Neural cell (in vitro differentiated cells): ENCODE data around the gene DLG5. TPM values are rescaled to one million over a fixed set of nuclear protein-coding genes. Genes with fewer than 3 reads are reported as not detected.

Experiments used
- H2AFZ ChIP-seq: fragments of 200-600, 300-800 bp; sonication (generic), shearing (Covaris generic); 2 replicates; pipeline ENCODE4 v1.6.0; 2014; ENCODE audit warnings: low read depth, mild to moderate bottlenecking, antibody characterized with exemption, low read length, moderate library complexity
- H3F3A ChIP-seq: fragments of 200-600 bp; shearing (Covaris generic); 2 replicates; pipeline ENCODE4 v1.6.1; 2016; ENCODE audit warnings: mild to moderate bottlenecking, moderate library complexity, mixed read lengths, antibody characterized with exemption, low read length; ENCODE audit not compliant: insufficient read depth, poor library complexity, severe bottlenecking
- H3K27ac ChIP-seq: fragments of 200-600, 300-800 bp; sonication (generic), shearing (Covaris generic); 2 replicates; pipeline ENCODE4 v1.5.1; 2014; ENCODE audit warnings: mild to moderate bottlenecking, low read length, moderate library complexity
- H3K27me3 ChIP-seq: fragments of 300-800, 200-600 bp; sonication (generic), shearing (Covaris generic); 2 replicates; pipeline ENCODE4 v1.6.0; 2014; ENCODE audit warnings: mild to moderate bottlenecking, low read depth, low read length, moderate library complexity; ENCODE audit not compliant: insufficient read depth
- H3K36me3 ChIP-seq: fragments of 300-800, 200-600 bp; sonication (generic), shearing (Covaris generic); 2 replicates; pipeline ENCODE4 v1.5.1; 2014; ENCODE audit warnings: mild to moderate bottlenecking, antibody characterized with exemption, low read length, moderate library complexity; ENCODE audit not compliant: insufficient read depth
- H3K4me2 ChIP-seq: fragments of 300-800, 200-600 bp; sonication (generic), shearing (Covaris generic); 2 replicates; pipeline ENCODE4 v1.6.0; 2014; ENCODE audit warnings: mild to moderate bottlenecking, low read length
- H3K4me3 ChIP-seq: fragments of 300-800, 200-600 bp; sonication (generic), shearing (Covaris generic); 2 replicates; pipeline ENCODE4 v1.5.1; 2014; ENCODE audit warnings: mild to moderate bottlenecking, low read length, moderate library complexity
- H3K79me2 ChIP-seq: fragments of 200-600 bp; shearing (Covaris generic); replicated peaks from 2 replicates; pipeline ENCODE4 v1.6.0; 2014; ENCODE audit warnings: mild to moderate bottlenecking, low read length, moderate library complexity; ENCODE audit not compliant: insufficient read depth
- H3K9ac ChIP-seq: fragments of 300-800, 200-600 bp; sonication (generic), shearing (Covaris generic); 2 replicates; pipeline ENCODE4 v1.6.1; 2016; ENCODE audit warnings: mild to moderate bottlenecking, low read length, mixed read lengths
- H3K9me2 ChIP-seq: fragments of 200-600 bp; shearing (Covaris generic); 2 replicates; pipeline ENCODE4 v1.6.1; 2016; ENCODE audit warnings: mild to moderate bottlenecking, low read length, mixed read lengths; ENCODE audit not compliant: insufficient read depth
- H3K9me3 ChIP-seq: fragments of 200-600, 300-800 bp; sonication (generic), shearing (Covaris generic); 2 replicates; pipeline ENCODE4 v1.6.1; 2016; ENCODE audit warnings: mild to moderate bottlenecking, mixed run types, low read length, moderate library complexity, mixed read lengths
- H4K20me1 ChIP-seq: fragments of 200-600 bp; shearing (Covaris generic); 2 replicates; pipeline ENCODE4 v1.6.1; 2016; ENCODE audit warnings: mild to moderate bottlenecking, mixed run types; ENCODE audit not compliant: insufficient read depth
- CTCF ChIP-seq: fragments of 450-650 bp; IDR thresholded peaks from 2 replicates; pipeline ENCODE4 v1.5.1; 2014; ENCODE audit warnings: antibody characterized with exemption, mild to moderate bottlenecking, moderate library complexity; ENCODE audit not compliant: poor library complexity, severe bottlenecking
- EP300 ChIP-seq: fragments of 450-650 bp; conservative IDR thresholded peaks from 2 replicates; pipeline ENCODE4 v1.6.1; 2014; ENCODE audit warnings: antibody characterized with exemption, mild to moderate bottlenecking, moderate library complexity; ENCODE audit not compliant: poor library complexity, severe bottlenecking
- EZH2 ChIP-seq: fragments of 200-600, 300-800 bp; shearing (Covaris generic), sonication (generic); IDR thresholded peaks from 2 replicates; pipeline ENCODE4 v1.6.1; 2014; ENCODE audit warnings: antibody characterized with exemption, low read length, borderline replicate concordance, mild to moderate bottlenecking; ENCODE audit not compliant: insufficient read depth, poor library complexity, severe bottlenecking
- MXI1 ChIP-seq: fragments of 450-650 bp; conservative IDR thresholded peaks from 2 replicates; pipeline ENCODE4 v1.6.1; 2014; ENCODE audit warnings: antibody characterized with exemption, mild to moderate bottlenecking; ENCODE audit not compliant: poor library complexity, severe bottlenecking
- POLR2AphosphoS5 ChIP-seq: IDR thresholded peaks from 2 replicates; pipeline ENCODE4 v1.6.1; 2012
- RAD21 ChIP-seq: fragments of 450-650 bp; conservative IDR thresholded peaks from 2 replicates; pipeline ENCODE4 v1.6.1; 2014; ENCODE audit warnings: antibody characterized with exemption, mild to moderate bottlenecking, moderate library complexity
- REST ChIP-seq: IDR thresholded peaks from 2 replicates; pipeline ENCODE4 v1.6.1; 2012; ENCODE audit warnings: borderline replicate concordance
- SMC3 ChIP-seq: fragments of 450-650 bp; conservative IDR thresholded peaks from 2 replicates; pipeline ENCODE4 v1.6.1; 2014; ENCODE audit warnings: antibody characterized with exemption, mild to moderate bottlenecking, moderate library complexity; ENCODE audit not compliant: poor library complexity
- TAF1 ChIP-seq: IDR thresholded peaks from 2 replicates; pipeline ENCODE4 v1.6.1; 2012; ENCODE audit warnings: low read depth
- polyA plus RNA-seq: library from polyadenylated mRNA; depleted of rRNA; stranded (reverse); fragments of >200 nt; gene quantifications from 2 replicates; pipeline ENCODE4 v1.2.3, GENCODE V29; 2014

The DLG5 gene
- polyA plus RNA-seq, 1 donor from 2014 or later, result 72.9 TPM

- H3K9ac ChIP-seq, result no peak overlapping the region
- no peaks in the 10 kb centered on the region for H3K9me3 ChIP-seq
- no peak overlapping the region for H2AFZ ChIP-seq
- H3K4me3 ChIP-seq, result no peak overlapping the region
- H3K27ac ChIP-seq, result no peak overlapping the region
- no peaks in the 10 kb centered on the region for H3K36me3 ChIP-seq
- H3K4me2 ChIP-seq, result no peak overlapping the region
- TF ChIP-seq EP300 (no peak), EZH2 (no peak), SMC3 (no peak), CTCF (no peak), REST (no peak), POLR2AphosphoS5 (no peak), TAF1 (no peak), RAD21 (no peak), MXI1 (no peak)
- H3F3A ChIP-seq, result no peaks in the 10 kb centered on the region
- peaks cover 88% of the 10 kb centered on the region for H3K79me2 ChIP-seq
- no peaks in the 10 kb centered on the region for H3K9me2 ChIP-seq
- no peaks in the 10 kb centered on the region for H3K27me3 ChIP-seq
- H4K20me1 ChIP-seq, result no peaks in the 10 kb centered on the region
Measured at GRCh38 chr10:77915319-77916105, 11.0 kb downstream of the DLG5 start.

- no peak overlapping the region for H3K4me3 ChIP-seq
- peaks cover 87% of the 10 kb centered on the region for H3K79me2 ChIP-seq
- no peaks in the 10 kb centered on the region for H3K9me2 ChIP-seq
- H3F3A ChIP-seq, result no peaks in the 10 kb centered on the region
- no peak overlapping the region for H2AFZ ChIP-seq
- H3K27me3 ChIP-seq, result no peaks in the 10 kb centered on the region
- H3K9me3 ChIP-seq, result no peaks in the 10 kb centered on the region
- no peaks in the 10 kb centered on the region for H4K20me1 ChIP-seq
- TF ChIP-seq RAD21 (no peak), EZH2 (no peak), POLR2AphosphoS5 (no peak), MXI1 (no peak), TAF1 (no peak), SMC3 (no peak)
- H3K9ac ChIP-seq, result no peak overlapping the region
- no peaks in the 10 kb centered on the region for H3K36me3 ChIP-seq
- no peak overlapping the region for H3K4me2 ChIP-seq
- H3K27ac ChIP-seq, result no peak overlapping the region
Measured at GRCh38 chr10:77913090-77913489, 13.5 kb downstream of the DLG5 start.
